IPS-15b (cell line): ENCODE data around the gene RAB31.

Experiments
- H3K27me3 ChIP-seq: one replicate; pipeline ENCODE4 v1.6.1; 2013; ENCODE audit warnings: low read length; ENCODE audit not compliant: control insufficient read depth, insufficient read depth
- H3K36me3 ChIP-seq: one replicate; pipeline ENCODE4 v1.6.1; 2013; ENCODE audit warnings: low read length; ENCODE audit not compliant: control insufficient read depth, insufficient read depth
- H3K4me1 ChIP-seq: one replicate; pipeline ENCODE4 v1.6.1; 2013; ENCODE audit warnings: mild to moderate bottlenecking, low read length; ENCODE audit not compliant: control insufficient read depth, insufficient read depth
- H3K4me3 ChIP-seq: one replicate; pipeline ENCODE4 v1.5.1; 2013; ENCODE audit warnings: low read depth, low read length
- H3K9ac ChIP-seq: one replicate; pipeline ENCODE4 v1.6.1; 2013; ENCODE audit warnings: low read depth, mild to moderate bottlenecking, low read length
- H3K9me3 ChIP-seq: one replicate; pipeline ENCODE4 v1.6.1; 2013; ENCODE audit warnings: mild to moderate bottlenecking, low read length; ENCODE audit not compliant: control insufficient read depth, insufficient read depth

RAB31 gene

GRCh38 chr18:9771261-9771976 lies 63.3 kb downstream of the RAB31 start:
- H3K27me3 ChIP-seq = no peaks in the 10 kb centered on the region
- H3K9me3 ChIP-seq = no peaks in the 10 kb centered on the region
- no peak overlapping the region for H3K4me3 ChIP-seq
- no peak overlapping the region for H3K9ac ChIP-seq
- H3K4me1 ChIP-seq = no peaks in the 10 kb centered on the region
- H3K36me3 ChIP-seq = no peaks in the 10 kb centered on the region

GRCh38 chr18:9771977-9772660 lies 64.0 kb downstream of the RAB31 start:
- Histone ChIP-seq H3K36me3 (no peaks in the 10 kb centered on the region), H3K9me3 (no peaks in the 10 kb centered on the region), H3K9ac (no peak overlapping the region), H3K4me1 (no peaks in the 10 kb centered on the region), H3K4me3 (no peak overlapping the region), H3K27me3 (no peaks in the 10 kb centered on the region)

GRCh38 chr18:9772847-9773677 lies 65.0 kb downstream of the RAB31 start:
- Histone ChIP-seq H3K9ac (no peak overlapping the region), H3K9me3 (no peaks in the 10 kb centered on the region)

GRCh38 chr18:9774150-9774549 lies 66.0 kb downstream of the RAB31 start:
- Histone ChIP-seq H3K4me1 (no peaks in the 10 kb centered on the region), H3K9me3 (no peaks in the 10 kb centered on the region), H3K9ac (no peak overlapping the region), H3K27me3 (no peaks in the 10 kb centered on the region), H3K36me3 (no peaks in the 10 kb centered on the region), H3K4me3 (no peak overlapping the region)

More at GRCh38 chr18:9772847-9773677, 65.0 kb downstream of the RAB31 start:
- Histone ChIP-seq H3K27me3 (no peaks in the 10 kb centered on the region), H3K36me3 (no peaks in the 10 kb centered on the region), H3K4me1 (no peaks in the 10 kb centered on the region), H3K4me3 (no peak overlapping the region)

- Histone ChIP-seq H3K4me1 (no peaks in the 10 kb centered on the region), H3K9ac (no peak overlapping the region), H3K36me3 (no peaks in the 10 kb centered on the region), H3K9me3 (no peaks in the 10 kb centered on the region), H3K27me3 (no peaks in the 10 kb centered on the region), H3K4me3 (no peak overlapping the region)
Measured at GRCh38 chr18:9775178-9775577, 67.1 kb downstream of the RAB31 start.

- H3K9me3 ChIP-seq = no peaks in the 10 kb centered on the region
Measured at GRCh38 chr18:9779630-9780029, 71.5 kb downstream of the RAB31 start.

GRCh38 chr18:9782073-9782857 lies 74.2 kb downstream of the RAB31 start:
- Histone ChIP-seq H3K36me3 (no peaks in the 10 kb centered on the region), H3K4me3 (no peak overlapping the region), H3K9me3 (no peaks in the 10 kb centered on the region), H3K9ac (no peak overlapping the region), H3K27me3 (no peaks in the 10 kb centered on the region), H3K4me1 (no peaks in the 10 kb centered on the region)

More at GRCh38 chr18:9779630-9780029, 71.5 kb downstream of the RAB31 start:
- Histone ChIP-seq H3K4me3 (no peak overlapping the region), H3K4me1 (no peaks in the 10 kb centered on the region), H3K36me3 (no peaks in the 10 kb centered on the region), H3K9ac (no peak overlapping the region), H3K27me3 (no peaks in the 10 kb centered on the region)

GRCh38 chr18:9786631-9787030 lies 78.5 kb downstream of the RAB31 start:
- Histone ChIP-seq H3K4me3 (no peak overlapping the region), H3K4me1 (no peaks in the 10 kb centered on the region), H3K9me3 (no peaks in the 10 kb centered on the region), H3K9ac (no peak overlapping the region), H3K27me3 (no peaks in the 10 kb centered on the region), H3K36me3 (no peaks in the 10 kb centered on the region)

GRCh38 chr18:9787036-9787435 lies 78.9 kb downstream of the RAB31 start:
- Histone ChIP-seq H3K4me3 (no peak overlapping the region), H3K9ac (no peak overlapping the region), H3K36me3 (no peaks in the 10 kb centered on the region), H3K27me3 (no peaks in the 10 kb centered on the region), H3K9me3 (no peaks in the 10 kb centered on the region), H3K4me1 (no peaks in the 10 kb centered on the region)

- H3K36me3 ChIP-seq = no peaks in the 10 kb centered on the region
- no peaks in the 10 kb centered on the region for H3K27me3 ChIP-seq
- no peaks in the 10 kb centered on the region for H3K4me1 ChIP-seq
- H3K4me3 ChIP-seq = no peak overlapping the region
- no peak overlapping the region for H3K9ac ChIP-seq
- H3K9me3 ChIP-seq = no peaks in the 10 kb centered on the region
Measured at GRCh38 chr18:9787712-9788111, 79.6 kb downstream of the RAB31 start.

GRCh38 chr18:9788140-9788539 lies 80.0 kb downstream of the RAB31 start:
- no peaks in the 10 kb centered on the region for H3K36me3 ChIP-seq
- no peaks in the 10 kb centered on the region for H3K27me3 ChIP-seq
- no peak overlapping the region for H3K4me3 ChIP-seq
- no peaks in the 10 kb centered on the region for H3K9me3 ChIP-seq
- no peak overlapping the region for H3K9ac ChIP-seq
- no peaks in the 10 kb centered on the region for H3K4me1 ChIP-seq
